GM12878 (cell line): ENCODE measurements around the gene SETD1A. TPM values are rescaled to one million over a fixed set of nuclear protein-coding genes. Genes with fewer than 3 reads are reported as not detected.
A peak's percentile ranks its signal among the peaks of the same experiment; 100 is the strongest.

Experiments
- ATAC-seq: fragments of 200-7000 bp; cut with Tn5 transposase; 3 replicates; pipeline ENCODE4 v1.9.1; 2020; ENCODE audit warnings: mild to moderate bottlenecking, moderate library complexity
- BruUV-seq: library from RNA; stranded (reverse); fragments of 400-500 nt; replicated peaks from 2 replicates; lab custom pipeline; 2021; lab: Mats Ljungman, UMichigan
- CTCF ChIA-PET: fragments of 300-600 bp; sonication (Branson Sonifier 250); formaldehyde crosslinking; extraction: SDS; loops from one replicate; lab custom pipeline; 2021; ENCODE audit warnings: inconsistent platforms; lab: Yijun Ruan, JAX
- POLR2A ChIA-PET: fragments of 350-600 bp; formaldehyde crosslinking; extraction: SDS; loops from one replicate; lab custom pipeline; 2021; ENCODE audit warnings: inconsistent platforms; lab: Charles Lee
- RAD21 ChIA-PET: fragments of 300-600 bp; sonication (Branson Sonifier 250); formaldehyde crosslinking; loops from one replicate; lab custom pipeline; 2023; ENCODE audit warnings: antibody characterized with exemption; ENCODE audit not compliant: unreplicated experiment; lab: Charles Lee
- SMC1A ChIA-PET: fragments of 300-600 bp; sonication (Branson Sonifier 250); formaldehyde crosslinking; loops from one replicate; lab custom pipeline; 2023; ENCODE audit not compliant: unreplicated experiment, uncharacterized antibody; lab: Charles Lee
- DNase-seq: peaks from one replicate; pipeline ENCODE4 v3.0.0-alpha.2; 2011; ENCODE audit warnings: low read depth, low spot score
- FAIRE-seq: peaks from 3 replicates; lab custom pipeline; 2011; peaks lifted over from hg19 to GRCh38; lab: Jason Lieb, UNC
- H2AFZ ChIP-seq: 2 replicates; pipeline ENCODE4 v1.6.0; 2011; ENCODE audit warnings: low read depth, low read length, control low read depth; ENCODE audit not compliant: control insufficient read depth
- H3K27ac ChIP-seq: 2 replicates; pipeline ENCODE4 v1.5.1; 2011; ENCODE audit warnings: control low read depth; ENCODE audit not compliant: control insufficient read depth, insufficient read depth
- H3K27me3 ChIP-seq, 2 experiments: replicated peaks in 1 of 2; 2 replicates each; pipeline versions ENCODE4 v1.6.0 to v1.6.1; 2011; ENCODE audit warnings: low read length in 1 of 2; ENCODE audit not compliant: control insufficient read depth in 2 of 2, insufficient read depth in 2 of 2
- H3K36me3 ChIP-seq, 2 experiments: 2 replicates each; pipeline ENCODE4 v1.5.1; 2011; ENCODE audit warnings: low read length in 1 of 2; ENCODE audit not compliant: control insufficient read depth in 2 of 2, insufficient read depth in 2 of 2
- H3K4me1 ChIP-seq: 2 replicates; pipeline ENCODE4 v1.6.1; 2011; ENCODE audit warnings: mild to moderate bottlenecking, low read length, moderate library complexity, mixed read lengths; ENCODE audit not compliant: control insufficient read depth, insufficient read depth
- H3K4me2 ChIP-seq: 2 replicates; pipeline ENCODE4 v1.6.0; 2011; ENCODE audit warnings: control low read depth; ENCODE audit not compliant: control insufficient read depth, insufficient read depth
- H3K4me3 ChIP-seq: fragments of 200-600 bp; sonication (generic); 2 replicates; pipeline ENCODE4 v1.5.1; 2016
- H3K79me2 ChIP-seq: 2 replicates; pipeline ENCODE4 v1.6.0; 2011; ENCODE audit warnings: low read length; ENCODE audit not compliant: control insufficient read depth, insufficient read depth
- H3K9ac ChIP-seq: 2 replicates; pipeline ENCODE4 v1.8.0; 2011; ENCODE audit warnings: low read length, control low read depth, mixed read lengths; ENCODE audit not compliant: control insufficient read depth, insufficient read depth
- H3K9me3 ChIP-seq: replicated peaks from 3 replicates; pipeline ENCODE4 v1.5.1; 2011; ENCODE audit warnings: mild to moderate bottlenecking, low read length; ENCODE audit not compliant: control insufficient read depth, insufficient read depth
- H4K20me1 ChIP-seq: 2 replicates; pipeline ENCODE4 v1.6.0; 2011; ENCODE audit not compliant: control insufficient read depth, insufficient read depth
- BHLHE40 ChIP-seq, 2 experiments: fragments of 450-650 bp in 1 of 2; IDR thresholded peaks; 2 replicates each; pipeline ENCODE4 v1.6.1; 2011 to 2017; ENCODE audit warnings: low read depth in 2 of 2, borderline replicate concordance in 1 of 2, improper control_type of control experiment in 1 of 2, low read length in 1 of 2, mild to moderate bottlenecking in 1 of 2
- CREM ChIP-seq: IDR thresholded peaks from 2 replicates; pipeline ENCODE4 v1.6.1; 2014; ENCODE audit warnings: antibody characterized with exemption, low read depth
- HCFC1 ChIP-seq: fragments of 150-350 bp; IDR thresholded peaks from 2 replicates; pipeline ENCODE4 v1.6.1; 2014; ENCODE audit warnings: low read length
- HDGF ChIP-seq: fragments of 450-650 bp; IDR thresholded peaks from 2 replicates; pipeline ENCODE4 v1.6.1; 2016; ENCODE audit warnings: antibody characterized with exemption
- IKZF1 ChIP-seq: fragments of 450-650 bp; conservative IDR thresholded peaks from 2 replicates; pipeline ENCODE4 v1.6.1; 2017; ENCODE audit warnings: antibody characterized with exemption, mild to moderate bottlenecking
- NBN ChIP-seq: fragments of 450-650 bp; IDR thresholded peaks from 2 replicates; pipeline ENCODE4 v1.6.1; 2016
- NRF1 ChIP-seq: conservative IDR thresholded peaks from 2 replicates; pipeline ENCODE4 v1.6.1; 2011; ENCODE audit warnings: mild to moderate bottlenecking, low read depth, low read length, improper control_type of control experiment
- RELA ChIP-seq: fragments of 450-650 bp; IDR thresholded peaks from 2 replicates; pipeline ENCODE4 v1.8.0; 2014; ENCODE audit warnings: borderline replicate concordance; ENCODE audit not compliant: partially characterized antibody
- SIX5 ChIP-seq: IDR thresholded peaks from 2 replicates; pipeline ENCODE4 v1.6.1; 2011; ENCODE audit warnings: mild to moderate bottlenecking, low read depth, low read length, moderate library complexity; ENCODE audit not compliant: severe bottlenecking
- SPI1 ChIP-seq: IDR thresholded peaks from 2 replicates; pipeline ENCODE4 v1.6.1; 2011; ENCODE audit warnings: low read depth, mild to moderate bottlenecking, low read length, moderate library complexity, borderline replicate concordance; ENCODE audit not compliant: insufficient read depth
- TCF3 ChIP-seq: IDR thresholded peaks from 2 replicates; pipeline ENCODE4 v1.6.1; 2012; ENCODE audit warnings: low read depth, mild to moderate bottlenecking, low read length, borderline replicate concordance; ENCODE audit not compliant: insufficient read depth
- YY1 ChIP-seq: IDR thresholded peaks from 2 replicates; pipeline ENCODE4 v1.6.1; 2011; ENCODE audit warnings: low read depth, mild to moderate bottlenecking, low read length
- WGBS: methylation state at CpG from one replicate; pipeline ENCODE4 v1.1.6; 2016; ENCODE audit warnings: low lambda C conversion rate; ENCODE audit not compliant: insufficient replicate concordance, insufficient coverage; ENCODE audit errors: missing lambda C conversion rate; 5-methylcytosine and 5-hydroxymethylcytosine counted together
- in situ Hi-C: fragments of 300-500 bp; cut with MboI; formaldehyde crosslinking; loops from 9 replicates; pipeline ENCODE4 v1.14.3; 2018; ENCODE audit warnings: mixed read lengths
- intact Hi-C: fragments of 100-400 bp; cut with micrococcal nuclease; formaldehyde crosslinking; loops from one replicate; pipeline ENCODE4 v1.14.2; 2022; ENCODE audit not compliant: unreplicated experiment
- polyA plus RNA-seq, 11 experiments: library from polyadenylated mRNA; depleted of rRNA in 4 of 11; unstranded in 6 of 11; stranded (reverse) in 5 of 11; fragments of >200 nt; fragmentation: Nextera tagmentation in 4 of 11; fragmentation: Illumina TruSeq in 1 of 11; extraction: Ambion mirVana in 4 of 11; extraction: Trizol in 1 of 11; gene quantifications; 1 replicate in 1 of 11; 2 replicates in 10 of 11; pipeline versions ENCODE4 v1.2.1 to v1.2.3, GENCODE V29; 2011 to 2016; ENCODE audit warnings: inconsistent platforms in 2 of 11, missing spikeins in 2 of 11, low read depth in 1 of 11
- total RNA-seq, 4 experiments: library from RNA; depleted of rRNA in 3 of 4; stranded (reverse); fragments of >200 nt in 3 of 4; fragmentation: Illumina TruSeq in 1 of 4; extraction: Trizol in 1 of 4; gene quantifications; 2 replicates each; pipeline versions ENCODE4 v1.2.1 to v1.2.3, GENCODE V29; 2013 to 2021

SETD1A gene
- total and polyA plus RNA-seq, 10 of the 15 experiments (the other 5 are each of a cell fraction or from before 2014, with no cell fraction given), result 0.02 to 25.9 (median 4.9) TPM

- ChIA-PET SMC1A (no interaction called here), CTCF (interaction anchor here (0.8 to 5.2 kb wide), 4 partner anchors 11 to 524 kb away, joined by 3 to 26 read pairs (median 4); no protein-coding TSS in a partner anchor)
- peak; percentile 78 for ATAC-seq
These were observed 29.7 kb upstream of the SETD1A start for GRCh38 chr16:30927789-30928378.

More at GRCh38 chr16:30927789-30928378, 29.7 kb upstream of the SETD1A start:
- Histone ChIP-seq H3K4me1 (0 out of 2 replicates have a peak, but pooled peaks cover 4% of the 10 kb centered on the region), H3K9me3 (no peaks in the 10 kb centered on the region), H3K4me2 (no peak overlapping the region), H3K27me3 (no peaks in the 10 kb centered on the region), H3K4me3 (no peak overlapping the region), H3K27ac (no peak overlapping the region), H2AFZ (0 out of 2 replicates have a peak overlapping the region, but pooled peaks have one; percentile 1), H3K79me2 (peaks cover 5% of the 10 kb centered on the region), H3K9ac (no peak overlapping the region), H4K20me1 (no peaks in the 10 kb centered on the region), H3K36me3 (peaks cover 0 to 13% of the 10 kb centered on the region in 2 experiments)
- ChIA-PET POLR2A (interaction anchor here (0.6 to 0.7 kb wide), 3 partner anchors 30 to 46 kb away, joined by 3 to 5 read pairs (median 3); partner anchors contain the start of gene SETD1A), RAD21 (interaction anchor here (0.9 to 2.2 kb wide), 3 partner anchors 14 to 84 kb away, joined by 3 to 11 read pairs (median 3); no protein-coding TSS in a partner anchor)
- in situ Hi-C loops, result no loop called here
- peak; percentile 88 for FAIRE-seq
- DNase-seq, result peak; percentile 35
- intact Hi-C loops, result loop anchor here (10.0 kb wide), 2 partner anchors 233 to 273 kb away; partner anchors contain the start of genes FBRS, PRR14 and SRCAP
- WGBS, result 63% methylated on average over 15 of the region's 15 CpGs
- TF ChIP-seq HDGF (peak; percentile 96), CREM (peak; percentile 32; the same call in 1 of the 2 replicates), RELA (no peak), NBN (0 out of 2 replicates have a peak, but pooled peaks have one; percentile 26), SPI1 (no peak), TCF3 (no peak), IKZF1 (peak; percentile 82), SIX5 (peak; percentile 89), YY1 (0 out of 2 replicates have a peak, but pooled peaks have one; percentile 35), BHLHE40 (IDR thresholded peaks at IDR 0.05; ENCODE audit: borderline replicate concordance in 1 of 2, low read depth in 2 of 2, low read length in 1 of 2) (peak in 1 of 2 experiments; percentile 29; a peak in 1 of 4 replicates), HCFC1 (peak; percentile 76), NRF1 (peak; percentile 68)
- no TSS peak for BruUV-seq
